Suprapubic skin (tissue), 4 donors: ENCODE measurements around the gene CYP4F22.
"Not testable (repeated sequence)": the region's sequence is repeated elsewhere in the genome, so short reads cannot be mapped to it uniquely, and the experiment has no call there.

Experiments
- CTCF ChIP-seq, 2 donors: fragments of 200-600 bp in 1 of 2; fragments of 450-650 bp in 1 of 2; sonication (generic) in 1 of 2; IDR thresholded peaks; one replicate each; pipeline ENCODE4 v1.5.1; 2016 to 2019; ENCODE audit warnings: antibody characterized with exemption in 2 of 2, mild to moderate bottlenecking in 1 of 2, moderate library complexity in 1 of 2
- EP300 ChIP-seq: sonication (generic); formaldehyde crosslinking; IDR thresholded peaks from one replicate; pipeline ENCODE4 v1.6.1; 2017; ENCODE audit warnings: antibody characterized with exemption
- POLR2A ChIP-seq, 2 donors: fragments of 450-650 bp; IDR thresholded peaks; one replicate each; pipeline ENCODE4 v1.6.1; 2017; ENCODE audit warnings: antibody characterized with exemption in 2 of 2, mild to moderate bottlenecking in 2 of 2, moderate library complexity in 2 of 2
- POLR2AphosphoS5 ChIP-seq, 3 donors: sonication (generic); formaldehyde crosslinking; IDR thresholded peaks; one replicate each; pipeline ENCODE4 v1.6.1; 2017; ENCODE audit warnings: antibody characterized with exemption in 3 of 3

- TF ChIP-seq CTCF (IDR thresholded peaks at IDR 0.05); POLR2A (IDR thresholded peaks at IDR 0.05); POLR2AphosphoS5 (IDR thresholded peaks at IDR 0.05); EP300: not testable (repeated sequence)
Measured at GRCh38 chr19:15480996-15481395, 27.3 kb upstream of the CYP4F22 start.
